Upper lobe of left lung (tissue), 6 donors: ENCODE measurements around the gene FAM13A. TPM values are rescaled to one million over a fixed set of nuclear protein-coding genes. Genes with fewer than 3 reads are reported as not detected.

Source experiments
- ATAC-seq, 2 donors: fragments of 200-7000 bp; cut with Tn5 transposase; one replicate each; pipeline ENCODE4 v1.9.1; 2022; ENCODE audit warnings: mild to moderate bottlenecking in 2 of 2, moderate library complexity in 2 of 2; ENCODE audit not compliant: low FRiP score in 2 of 2
- DNase-seq, 2 donors: peaks; one replicate each; pipeline ENCODE4 v3.0.0-alpha.2; 2019 to 2020
- H3K27ac ChIP-seq, 4 donors: fragments of 200-600 bp; sonication (generic); one replicate each; pipeline ENCODE4 v1.5.1; 2016 to 2019
- H3K27me3 ChIP-seq, 4 donors: fragments of 200-600 bp; sonication (generic); one replicate each; pipeline ENCODE4 v1.5.1; 2017 to 2019
- H3K36me3 ChIP-seq, 4 donors: fragments of 200-600 bp; sonication (generic); one replicate each; pipeline ENCODE4 v1.5.1; 2016 to 2019
- H3K4me1 ChIP-seq, 4 donors: fragments of 200-600 bp; sonication (generic); one replicate each; pipeline ENCODE4 v1.5.1; 2018 to 2019
- H3K4me3 ChIP-seq, 4 donors: fragments of 200-600 bp; sonication (generic); one replicate each; pipeline ENCODE4 v1.5.1; 2017 to 2019; ENCODE audit warnings: mild to moderate bottlenecking in 2 of 4, moderate library complexity in 1 of 4
- H3K9me3 ChIP-seq, 4 donors: fragments of 200-600 bp; sonication (generic); one replicate each; pipeline ENCODE4 v1.5.1; 2018 to 2019
- EP300 ChIP-seq, 4 donors: sonication (generic); formaldehyde crosslinking; IDR thresholded peaks; one replicate each; pipeline ENCODE4 v1.5.1; 2017; ENCODE audit warnings: antibody characterized with exemption in 4 of 4, control low read depth in 2 of 4
- POLR2A ChIP-seq, 4 donors: fragments of 450-650 bp; IDR thresholded peaks; one replicate each; pipeline ENCODE4 v1.5.1; 2016 to 2017; ENCODE audit warnings: antibody characterized with exemption in 4 of 4, mild to moderate bottlenecking in 2 of 4
- POLR2AphosphoS5 ChIP-seq, 2 donors: sonication (generic); formaldehyde crosslinking; IDR thresholded peaks; one replicate each; pipeline ENCODE4 v1.5.1; 2017; ENCODE audit warnings: antibody characterized with exemption in 2 of 2
- WGBS, 2 donors: methylation state at CpG; one replicate each; pipeline ENCODE4 v1.1.5; 2017 to 2018; 5-methylcytosine and 5-hydroxymethylcytosine counted together
- total RNA-seq, 6 donors: library from RNA; depleted of rRNA in 4 of 6; stranded (reverse); fragments of >200 nt in 4 of 6; gene quantifications; one replicate each; pipeline versions ENCODE4 v1.1.0 to v1.2.1, GENCODE V29; 2016 to 2021
- TF ChIP-seq, protein P1 (sequence below), 6 experiments: fragments of 450-650 bp in 4 of 6; fragments of 200-600 bp in 2 of 6; sonication (generic) in 2 of 6; IDR thresholded peaks; one replicate each; pipeline ENCODE4 v1.5.1; 2016 to 2019; ENCODE audit warnings: antibody characterized with exemption in 6 of 6
- donor health status: DM: no; HTN: no; CAD: no; lungs with moderate emphysema.
- donor health status: DM: no; HTN: yes; CAD: no; lungs with severe emphysema.

FAM13A gene
- total RNA-seq, 6 donors from 2014 or later: 15.8 to 173 (median 34.1) TPM

- H3K27ac ChIP-seq: no peak overlapping the region
- DNase-seq: no peak
- no peak for TF ChIP-seq POLR2AphosphoS5 (IDR thresholded peaks at IDR 0.05)
- TF ChIP-seq EP300 (IDR thresholded peaks at IDR 0.05): no peak
- TF ChIP-seq POLR2A (IDR thresholded peaks at IDR 0.05): no peak
- TF ChIP-seq, protein P1, sequence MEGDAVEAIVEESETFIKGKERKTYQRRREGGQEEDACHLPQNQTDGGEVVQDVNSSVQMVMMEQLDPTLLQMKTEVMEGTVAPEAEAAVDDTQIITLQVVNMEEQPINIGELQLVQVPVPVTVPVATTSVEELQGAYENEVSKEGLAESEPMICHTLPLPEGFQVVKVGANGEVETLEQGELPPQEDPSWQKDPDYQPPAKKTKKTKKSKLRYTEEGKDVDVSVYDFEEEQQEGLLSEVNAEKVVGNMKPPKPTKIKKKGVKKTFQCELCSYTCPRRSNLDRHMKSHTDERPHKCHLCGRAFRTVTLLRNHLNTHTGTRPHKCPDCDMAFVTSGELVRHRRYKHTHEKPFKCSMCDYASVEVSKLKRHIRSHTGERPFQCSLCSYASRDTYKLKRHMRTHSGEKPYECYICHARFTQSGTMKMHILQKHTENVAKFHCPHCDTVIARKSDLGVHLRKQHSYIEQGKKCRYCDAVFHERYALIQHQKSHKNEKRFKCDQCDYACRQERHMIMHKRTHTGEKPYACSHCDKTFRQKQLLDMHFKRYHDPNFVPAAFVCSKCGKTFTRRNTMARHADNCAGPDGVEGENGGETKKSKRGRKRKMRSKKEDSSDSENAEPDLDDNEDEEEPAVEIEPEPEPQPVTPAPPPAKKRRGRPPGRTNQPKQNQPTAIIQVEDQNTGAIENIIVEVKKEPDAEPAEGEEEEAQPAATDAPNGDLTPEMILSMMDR (IDR thresholded peaks at IDR 0.05): no peak
- H3K4me3 ChIP-seq: no peak overlapping the region
- WGBS, 2 donors: 49% methylated on average over 9 of the region's 9 CpGs
- peaks cover 0 to 9% (median 0%) of the 10 kb centered on the region in 4 donors for H3K4me1 ChIP-seq
- ATAC-seq: no peak
- H3K9me3 ChIP-seq: no peaks in the 10 kb centered on the region
- H3K27me3 ChIP-seq: no peaks in the 10 kb centered on the region
- H3K36me3 ChIP-seq: no peaks in the 10 kb centered on the region
These were observed 55.1 kb downstream of the FAM13A start for GRCh38 chr4:89001647-89002445.

DNA sequence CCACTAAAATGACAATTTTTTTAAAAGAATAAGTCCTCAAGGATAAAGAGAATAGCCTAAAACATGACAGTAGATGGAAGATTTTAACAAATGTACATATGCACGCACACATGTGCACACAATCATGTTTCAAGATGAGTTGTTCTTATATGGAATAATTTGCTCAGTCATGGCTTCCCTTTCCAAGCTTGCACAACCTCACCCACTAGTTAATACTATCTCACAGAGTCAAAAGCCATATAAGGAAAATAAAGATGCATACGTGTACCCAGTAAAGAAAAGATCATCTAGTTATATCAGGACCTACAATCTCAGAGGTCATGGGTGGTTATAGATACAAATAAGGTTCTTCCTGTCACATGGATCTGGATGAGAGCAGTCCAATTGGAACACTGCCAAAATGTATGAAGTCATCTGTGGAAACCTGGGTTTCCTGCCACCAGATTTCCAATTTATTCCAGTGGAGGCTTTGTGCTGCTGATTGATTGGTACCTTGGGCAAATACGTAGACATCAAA lies 56.1 kb downstream of the FAM13A start:
- TF ChIP-seq, protein P1 (IDR thresholded peaks at IDR 0.05): no peak
- TF ChIP-seq EP300 (IDR thresholded peaks at IDR 0.05) (no peak), POLR2AphosphoS5 (IDR thresholded peaks at IDR 0.05) (no peak), POLR2A (IDR thresholded peaks at IDR 0.05) (no peak)
- Histone ChIP-seq H3K4me3 (no peak overlapping the region), H3K27me3 (no peaks in the 10 kb centered on the region), H3K9me3 (no peaks in the 10 kb centered on the region), H3K27ac (no peak overlapping the region), H3K36me3 (no peaks in the 10 kb centered on the region), H3K4me1 (peaks cover 0 to 9% (median 0%) of the 10 kb centered on the region in 4 donors)
- ATAC-seq (peak in 1 of 2 donors; percentile 17), DNase-seq (no peak)
- WGBS, 2 donors: 77 to 81% methylated on average over 3 of the region's 3 CpGs

GRCh38 chr4:89000382-89000781 lies 56.6 kb downstream of the FAM13A start:
- ATAC-seq: no peak
- DNase-seq: no peak
- Histone ChIP-seq H3K27ac (no peak overlapping the region), H3K36me3 (no peaks in the 10 kb centered on the region), H3K27me3 (no peaks in the 10 kb centered on the region), H3K4me3 (no peak overlapping the region), H3K4me1 (peaks cover 0 to 9% (median 0%) of the 10 kb centered on the region in 4 donors), H3K9me3 (no peaks in the 10 kb centered on the region)
- TF ChIP-seq EP300 (IDR thresholded peaks at IDR 0.05) (no peak), POLR2A (IDR thresholded peaks at IDR 0.05) (no peak), POLR2AphosphoS5 (IDR thresholded peaks at IDR 0.05) (no peak)
- TF ChIP-seq, protein P1 (IDR thresholded peaks at IDR 0.05): no peak
- WGBS, 2 donors: 93 to 97% methylated on average over 1 of the region's 1 CpG

GRCh38 chr4:88999392-88999930 lies 57.5 kb downstream of the FAM13A start:
- Histone ChIP-seq H3K9me3 (no peaks in the 10 kb centered on the region), H3K4me3 (no peak overlapping the region), H3K36me3 (no peaks in the 10 kb centered on the region), H3K4me1 (peaks cover 0 to 9% (median 0%) of the 10 kb centered on the region in 4 donors), H3K27me3 (no peaks in the 10 kb centered on the region), H3K27ac (no peak overlapping the region)
- no peak for DNase-seq
- 92 to 95% methylated on average over 2 of the region's 2 CpGs for WGBS, 2 donors
- ATAC-seq: no peak
- no peak for TF ChIP-seq EP300 (IDR thresholded peaks at IDR 0.05)
- TF ChIP-seq POLR2AphosphoS5 (IDR thresholded peaks at IDR 0.05): no peak
- TF ChIP-seq, protein P1 (IDR thresholded peaks at IDR 0.05): no peak
- TF ChIP-seq POLR2A (IDR thresholded peaks at IDR 0.05): no peak
